BLaER1 treated with 17β-estradiol and CSF1 and Interleukin-3, amounts not matched to agents 10 nM and 100 nM (cell line): Measurements from ENCODE around the gene CNN3.
A peak's percentile ranks its signal among the peaks of the same experiment; 100 is the strongest.

ENCODE experiments used
- H3K27ac ChIP-seq, 11 experiments: shearing (Covaris generic); formaldehyde crosslinking; 2 replicates each; pipeline ENCODE4 v1.8.1; 2022
- H3K27me3 ChIP-seq, 11 experiments: shearing (Covaris generic); formaldehyde crosslinking; 2 replicates each; pipeline ENCODE4 v1.8.1; 2022
- H3K36me3 ChIP-seq, 11 experiments: shearing (Covaris generic); formaldehyde crosslinking; 2 replicates each; pipeline ENCODE4 v1.8.1; 2022
- H3K4me1 ChIP-seq, 10 experiments: shearing (Covaris generic); formaldehyde crosslinking; 2 replicates each; pipeline ENCODE4 v1.8.1; 2022
- H3K4me2 ChIP-seq, 11 experiments: shearing (Covaris generic); formaldehyde crosslinking; 2 replicates each; pipeline ENCODE4 v1.8.1; 2022
- H3K4me3 ChIP-seq, 10 experiments: shearing (Covaris generic); formaldehyde crosslinking; 2 replicates each; pipeline ENCODE4 v1.8.1; 2022
- H3K9ac ChIP-seq, 11 experiments: shearing (Covaris generic); formaldehyde crosslinking; 2 replicates each; pipeline ENCODE4 v1.8.1; 2022
- H3K9me3 ChIP-seq, 11 experiments: shearing (Covaris generic); formaldehyde crosslinking; replicated peaks in 1 of 11; 2 replicates each; pipeline ENCODE4 v1.8.1; 2022
- H4K20me1 ChIP-seq, 11 experiments: shearing (Covaris generic); formaldehyde crosslinking; 2 replicates each; pipeline ENCODE4 v1.8.1; 2022
- Cebpa-rat ChIP-seq, 11 experiments: shearing (Covaris generic); IDR thresholded peaks; 2 replicates each; pipeline ENCODE4 v1.8.1; 2022

The CNN3 gene

GRCh38 chr1:94926915-94927404 lies at the start of gene CNN3:
TSS of gene CNN3 (minus strand) at chr1:94927110. CDS start at chr1:94926894, 216 bp downstream.
- peak within 1 kb of the TSS; percentile 87 to 99 (median 97) for H3K4me2 ChIP-seq
- H3K4me3 ChIP-seq: peak within 1 kb of the TSS; percentile 62 to 80 (median 70)
- no peak for TF ChIP-seq Cebpa-rat (IDR thresholded peaks at IDR 0.05)

GRCh38 chr1:94974824-94975223 lies 47.9 kb upstream of the CNN3 start:
- Histone ChIP-seq H3K27me3 (no peaks in the 10 kb centered on the region), H3K4me2 (peak overlapping the region in 1 of 11 experiments; percentile 4; a peak in 1 of 22 replicates), H3K9ac (no peak overlapping the region), H3K4me3 (no peak overlapping the region), H3K27ac (no peak overlapping the region), H4K20me1 (no peaks in the 10 kb centered on the region), H3K36me3 (no peaks in the 10 kb centered on the region), H3K9me3 (peaks cover 0 to 8% (median 0%) of the 10 kb centered on the region in 11 experiments; a peak in 3 of 22 replicates), H3K4me1 (peaks cover 8 to 20% (median 14%) of the 10 kb centered on the region in 10 experiments; a peak in 17 of 20 replicates)
- TF ChIP-seq Cebpa-rat (IDR thresholded peaks at IDR 0.05): no peak

More at GRCh38 chr1:94926915-94927404, at the start of gene CNN3:
- Histone ChIP-seq H3K27ac (peak within 1 kb of the TSS in 10 of 11 experiments; percentile 7 to 84 (median 80); a peak in 19 of 22 replicates), H3K4me1 (peaks cover 8 to 44% (median 24%) of the 10 kb centered on the region in 10 experiments; a peak in 19 of 20 replicates), H4K20me1 (peaks cover 0 to 31% (median 7%) of the 10 kb centered on the region in 11 experiments; a peak in 12 of 22 replicates), H3K9ac (peak within 1 kb of the TSS; percentile 65 to 86 (median 81); a peak in 21 of 22 replicates), H3K27me3 (peaks cover 24 to 41% (median 36%) of the 10 kb centered on the region in 11 experiments; a peak in 21 of 22 replicates), H3K9me3 (no peaks in the 10 kb centered on the region), H3K36me3 (peaks cover 0 to 9% (median 0%) of the 10 kb centered on the region in 11 experiments; a peak in 1 of 22 replicates)

DNA sequence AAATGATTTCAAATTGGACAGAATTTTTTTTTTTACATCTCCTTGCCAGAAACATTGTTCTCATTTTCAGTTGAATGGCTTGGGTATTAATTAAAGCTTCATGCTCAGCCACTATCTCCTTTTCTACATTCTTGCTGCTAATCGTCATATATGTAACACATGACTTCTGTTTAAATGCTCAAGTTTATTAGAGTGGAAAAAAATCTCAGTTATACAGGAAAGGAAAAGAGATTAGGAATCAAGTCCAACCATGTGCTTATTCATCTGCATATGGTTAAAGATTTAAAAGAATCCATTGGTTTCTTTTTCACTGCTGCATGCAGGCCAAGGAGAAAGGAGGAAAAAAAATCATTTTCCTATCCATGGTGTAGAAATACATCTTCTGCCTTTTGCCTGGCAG lies 47.3 kb upstream of the CNN3 start:
- H3K4me2 ChIP-seq: no peak overlapping the region; a peak in 1 of 22 replicates
- peaks cover 6 to 14% (median 9%) of the 10 kb centered on the region in 10 experiments; a peak in 17 of 20 replicates for H3K4me1 ChIP-seq
- H4K20me1 ChIP-seq: no peaks in the 10 kb centered on the region
- H3K27me3 ChIP-seq: no peaks in the 10 kb centered on the region
- no peak for TF ChIP-seq Cebpa-rat (IDR thresholded peaks at IDR 0.05)
- H3K27ac ChIP-seq: no peak overlapping the region
- no peak overlapping the region for H3K9ac ChIP-seq
- H3K36me3 ChIP-seq: no peaks in the 10 kb centered on the region
- H3K4me3 ChIP-seq: no peak overlapping the region
- peaks cover 0 to 8% (median 0%) of the 10 kb centered on the region in 11 experiments; a peak in 3 of 22 replicates for H3K9me3 ChIP-seq

DNA sequence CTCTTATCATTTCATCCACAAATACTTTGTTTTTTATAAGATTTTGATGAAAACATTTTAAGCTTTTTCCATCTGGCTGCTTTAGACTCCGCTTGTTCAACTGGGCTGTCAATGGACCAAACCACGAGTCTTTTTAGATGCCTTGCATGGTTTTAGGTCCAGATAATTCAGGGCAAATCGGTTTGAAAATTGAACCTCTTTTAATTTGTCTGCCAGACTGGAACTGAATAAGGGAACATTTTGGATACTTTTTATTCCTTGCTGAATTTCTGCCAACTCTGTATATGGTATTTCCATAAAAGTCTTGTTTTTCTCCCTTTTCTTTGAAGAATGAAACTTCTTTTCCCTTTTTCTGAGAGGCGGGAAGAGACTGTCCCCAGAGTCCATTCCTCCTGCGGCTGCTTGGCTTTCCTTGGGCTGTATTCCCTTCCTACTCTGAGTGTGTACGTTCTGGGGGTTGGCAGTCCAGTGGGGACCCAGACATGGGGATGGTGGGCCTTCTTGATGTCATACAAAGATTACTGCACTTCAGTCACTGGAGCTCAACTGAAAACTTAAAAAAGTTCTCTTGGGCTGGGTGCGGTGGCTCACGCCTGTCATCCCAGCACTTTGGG lies 46.5 kb upstream of the CNN3 start:
- Histone ChIP-seq H4K20me1 (no peaks in the 10 kb centered on the region), H3K9ac (no peak overlapping the region), H3K36me3 (no peaks in the 10 kb centered on the region), H3K27me3 (no peaks in the 10 kb centered on the region), H3K9me3 (peaks cover 0 to 8% (median 0%) of the 10 kb centered on the region in 11 experiments; a peak in 3 of 22 replicates), H3K4me2 (no peak overlapping the region), H3K4me1 (peaks cover 0 to 9% (median 2%) of the 10 kb centered on the region in 10 experiments; a peak in 7 of 20 replicates), H3K27ac (no peak overlapping the region), H3K4me3 (no peak overlapping the region)
- TF ChIP-seq Cebpa-rat (IDR thresholded peaks at IDR 0.05): no peak

DNA sequence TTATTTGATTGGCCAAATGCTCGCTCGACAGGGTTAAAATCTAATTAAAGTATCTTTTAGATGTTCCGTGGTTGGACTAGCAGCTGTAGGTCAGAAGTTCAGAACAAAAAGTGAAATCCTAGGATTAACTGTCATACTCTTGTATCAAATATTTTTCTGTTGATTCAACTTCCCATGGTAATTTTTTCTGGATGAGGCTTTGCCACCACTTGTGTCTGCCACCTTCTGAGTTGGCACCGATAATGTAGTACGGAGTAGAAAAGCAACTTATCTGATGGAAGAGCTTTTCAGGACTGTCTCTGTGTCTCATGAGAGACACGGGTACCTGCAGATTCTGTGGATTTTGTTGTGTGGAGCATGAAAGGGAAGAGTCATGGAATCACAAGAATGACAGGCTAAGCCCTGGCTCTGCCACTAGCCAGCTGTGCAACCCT lies 44.6 kb upstream of the CNN3 start:
- Histone ChIP-seq H3K27ac (no peak overlapping the region), H3K36me3 (no peaks in the 10 kb centered on the region), H3K4me2 (no peak overlapping the region), H3K27me3 (no peaks in the 10 kb centered on the region), H4K20me1 (no peaks in the 10 kb centered on the region), H3K9me3 (peaks cover 0 to 8% (median 0%) of the 10 kb centered on the region in 11 experiments; a peak in 3 of 22 replicates), H3K9ac (no peak overlapping the region), H3K4me1 (peaks cover 0 to 9% (median 0%) of the 10 kb centered on the region in 10 experiments; a peak in 3 of 20 replicates), H3K4me3 (no peak overlapping the region)
- no peak for TF ChIP-seq Cebpa-rat (IDR thresholded peaks at IDR 0.05)

DNA sequence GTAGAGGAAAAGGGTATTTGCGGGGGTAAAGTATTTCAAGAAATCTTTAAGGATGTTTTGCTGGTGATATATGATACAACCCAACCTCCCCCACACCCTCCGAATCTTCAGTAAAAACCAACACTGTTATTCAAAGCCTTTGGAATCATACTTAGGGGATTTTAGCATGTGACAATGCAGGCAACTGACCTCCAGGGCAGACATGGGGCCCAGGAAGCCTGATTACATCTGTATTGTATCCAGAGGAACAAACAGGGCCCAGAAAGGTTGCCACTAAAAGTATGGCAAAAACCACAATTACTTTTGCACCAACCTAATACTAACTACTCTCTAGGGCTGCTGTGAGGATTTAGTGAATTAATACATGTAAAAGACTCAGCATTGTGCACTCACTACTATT lies 43.9 kb upstream of the CNN3 start:
- H3K4me3 ChIP-seq: no peak overlapping the region
- no peaks in the 10 kb centered on the region for H3K27me3 ChIP-seq
- H4K20me1 ChIP-seq: no peaks in the 10 kb centered on the region
- H3K36me3 ChIP-seq: no peaks in the 10 kb centered on the region
- no peak overlapping the region for H3K9ac ChIP-seq
- H3K4me1 ChIP-seq: peaks cover 0 to 9% (median 0%) of the 10 kb centered on the region in 10 experiments; a peak in 3 of 20 replicates
- no peak overlapping the region for H3K4me2 ChIP-seq
- H3K9me3 ChIP-seq: peaks cover 0 to 8% (median 0%) of the 10 kb centered on the region in 11 experiments; a peak in 3 of 22 replicates
- TF ChIP-seq Cebpa-rat (IDR thresholded peaks at IDR 0.05): no peak
- H3K27ac ChIP-seq: no peak overlapping the region

DNA sequence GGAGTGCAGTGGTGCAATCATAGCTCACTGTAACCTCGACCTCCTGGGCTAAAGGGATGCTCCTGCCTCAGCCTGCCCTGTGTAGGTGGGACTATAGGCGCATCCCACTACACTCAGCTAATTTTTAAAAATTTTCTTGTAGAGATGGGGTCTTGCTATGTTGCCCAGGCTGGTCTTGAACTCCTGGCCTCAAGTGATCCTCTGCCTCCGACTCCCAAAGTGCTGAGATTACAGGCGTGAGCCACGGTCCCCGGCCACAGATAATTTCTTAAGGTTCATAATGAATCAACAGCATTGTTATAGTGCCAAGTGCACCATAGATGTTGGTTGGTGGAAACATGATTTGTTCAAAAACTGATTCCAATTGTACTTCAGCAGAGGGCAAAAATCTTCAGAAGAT lies 42.2 kb upstream of the CNN3 start:
- Histone ChIP-seq H3K4me1 (peaks cover 0 to 5% (median 0%) of the 10 kb centered on the region in 10 experiments; a peak in 2 of 20 replicates), H3K9ac (no peak overlapping the region), H3K9me3 (no peaks in the 10 kb centered on the region), H3K27me3 (no peaks in the 10 kb centered on the region), H4K20me1 (no peaks in the 10 kb centered on the region), H3K36me3 (no peaks in the 10 kb centered on the region), H3K4me3 (no peak overlapping the region), H3K27ac (no peak overlapping the region), H3K4me2 (no peak overlapping the region)
- TF ChIP-seq Cebpa-rat (IDR thresholded peaks at IDR 0.05): no peak

- Histone ChIP-seq H3K4me3 (no peak overlapping the region), H3K27me3 (no peaks in the 10 kb centered on the region), H3K4me1 (peaks cover 15 to 29% (median 23%) of the 10 kb centered on the region in 10 experiments), H3K9ac (no peak overlapping the region), H3K9me3 (no peaks in the 10 kb centered on the region), H3K36me3 (no peaks in the 10 kb centered on the region), H4K20me1 (no peaks in the 10 kb centered on the region), H3K27ac (no peak overlapping the region), H3K4me2 (no peak overlapping the region)
- TF ChIP-seq Cebpa-rat (IDR thresholded peaks at IDR 0.05): no peak
Observed at GRCh38 chr1:94966033-94966432, 39.1 kb upstream of the CNN3 start.

DNA sequence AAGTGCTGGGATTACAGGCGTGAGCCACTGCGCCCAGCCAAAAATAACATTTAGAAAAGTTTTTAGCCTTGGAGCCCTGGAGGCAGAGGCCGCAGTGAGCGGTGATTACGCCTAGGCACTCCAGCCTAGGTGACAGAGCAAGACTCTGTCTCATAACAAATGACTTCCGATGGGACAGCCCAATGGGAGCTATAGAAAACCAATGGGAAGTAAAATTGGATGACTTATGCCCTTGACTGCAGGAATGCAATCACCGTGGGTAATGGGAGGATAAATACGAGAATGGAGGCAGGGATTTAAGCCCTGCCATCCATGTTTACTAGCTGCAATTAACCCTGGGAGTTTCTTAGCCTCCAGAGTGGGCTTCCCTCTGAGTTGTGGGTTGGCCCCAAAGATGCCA lies 37.0 kb upstream of the CNN3 start:
- H3K9ac ChIP-seq: no peak overlapping the region
- peak overlapping the region in 1 of 11 experiments; percentile 72; a peak in 3 of 22 replicates for H3K4me2 ChIP-seq
- TF ChIP-seq Cebpa-rat (IDR thresholded peaks at IDR 0.05): no peak

More for the DNA sequence above, 37.0 kb upstream of the CNN3 start:
- H3K4me1 ChIP-seq: peaks cover 17 to 32% (median 27%) of the 10 kb centered on the region in 10 experiments
- no peaks in the 10 kb centered on the region for H3K9me3 ChIP-seq
- no peaks in the 10 kb centered on the region for H4K20me1 ChIP-seq
- no peaks in the 10 kb centered on the region for H3K27me3 ChIP-seq
- H3K27ac ChIP-seq: no peak overlapping the region; a peak in 1 of 22 replicates
- H3K4me3 ChIP-seq: no peak overlapping the region
- no peaks in the 10 kb centered on the region for H3K36me3 ChIP-seq
